Astrocyte of the spinal cord (primary cell): ENCODE results near the gene CD53.
"Not testable (repeated sequence)": the region's sequence is repeated elsewhere in the genome, so short reads cannot be mapped to it uniquely, and the experiment has no call there.

Experiments
- DNase-seq: peaks from one replicate; pipeline ENCODE4 v3.0.0; 2011; ENCODE audit warnings: low read depth, low spot score
- H3K4me3 ChIP-seq: 2 replicates; pipeline ENCODE4 v1.5.1; 2011; ENCODE audit warnings: low read depth, mild to moderate bottlenecking, low read length, moderate library complexity
- in situ Hi-C: cut with HindIII; loops from 2 replicates; pipeline ENCODE4 v1.10.0; 2017; ENCODE audit warnings: low sequenced_read_pairs
- TF ChIP-seq, protein P1 (sequence below): IDR thresholded peaks from 2 replicates; pipeline ENCODE4 v1.5.1; 2012; ENCODE audit warnings: low read depth, mild to moderate bottlenecking, low read length, inconsistent platforms

The CD53 gene, protein sequence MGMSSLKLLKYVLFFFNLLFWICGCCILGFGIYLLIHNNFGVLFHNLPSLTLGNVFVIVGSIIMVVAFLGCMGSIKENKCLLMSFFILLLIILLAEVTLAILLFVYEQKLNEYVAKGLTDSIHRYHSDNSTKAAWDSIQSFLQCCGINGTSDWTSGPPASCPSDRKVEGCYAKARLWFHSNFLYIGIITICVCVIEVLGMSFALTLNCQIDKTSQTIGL

DNA sequence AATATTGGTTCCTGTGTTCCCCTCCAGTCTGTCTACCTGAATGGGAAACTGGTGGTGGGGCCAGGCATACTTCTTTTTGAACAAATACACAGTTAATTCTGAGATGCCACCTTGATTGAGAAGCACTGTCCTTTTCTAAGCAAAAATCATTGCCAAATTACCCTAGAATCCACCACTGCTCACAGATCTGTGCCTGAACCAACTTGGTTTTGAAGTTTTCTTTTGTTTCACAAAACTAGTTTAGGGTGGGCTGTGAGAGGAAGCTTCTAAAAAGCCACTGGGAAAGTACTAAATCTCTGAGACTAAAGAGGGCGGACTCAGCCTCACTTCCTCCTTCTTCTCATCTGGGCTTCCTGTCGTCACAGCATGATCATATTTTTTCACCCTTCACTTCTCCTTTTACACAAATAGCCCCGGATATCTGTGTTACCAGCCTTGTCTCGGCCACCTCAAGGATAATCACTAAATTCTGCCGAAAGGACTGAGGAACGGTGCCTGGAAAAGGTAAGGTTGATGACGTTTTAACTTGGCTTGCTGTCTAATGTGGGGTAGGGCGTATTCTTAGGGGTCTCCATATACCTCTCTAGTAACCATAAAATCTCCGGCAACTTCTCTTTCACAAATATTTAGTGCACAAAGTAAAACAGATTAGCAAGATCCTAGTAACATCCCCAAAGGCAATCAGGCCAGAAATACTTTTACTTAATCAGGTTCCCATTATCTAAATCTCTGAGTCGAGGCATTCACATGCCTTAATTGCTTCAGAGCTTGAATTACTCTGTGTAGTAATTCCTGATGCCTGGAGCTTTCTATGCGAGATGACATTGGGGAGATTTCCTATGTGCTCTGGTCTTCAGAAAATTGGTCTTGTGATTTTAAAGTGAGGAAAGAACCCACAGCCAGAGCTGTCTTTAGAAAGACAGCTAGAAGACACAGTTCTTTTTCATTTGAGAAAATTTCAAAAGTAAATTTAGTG is at the start of gene CD53:
Gene CD53 (plus strand): TSS at position 404 of the 976 bp plus-strand sequence. CDS start 18,261 bp downstream, outside the sequence.
- DNase-seq, result no peak
- no peak within 1 kb of the TSS for H3K4me3 ChIP-seq
- in situ Hi-C loops, result no loop called here
- TF ChIP-seq, protein P1, sequence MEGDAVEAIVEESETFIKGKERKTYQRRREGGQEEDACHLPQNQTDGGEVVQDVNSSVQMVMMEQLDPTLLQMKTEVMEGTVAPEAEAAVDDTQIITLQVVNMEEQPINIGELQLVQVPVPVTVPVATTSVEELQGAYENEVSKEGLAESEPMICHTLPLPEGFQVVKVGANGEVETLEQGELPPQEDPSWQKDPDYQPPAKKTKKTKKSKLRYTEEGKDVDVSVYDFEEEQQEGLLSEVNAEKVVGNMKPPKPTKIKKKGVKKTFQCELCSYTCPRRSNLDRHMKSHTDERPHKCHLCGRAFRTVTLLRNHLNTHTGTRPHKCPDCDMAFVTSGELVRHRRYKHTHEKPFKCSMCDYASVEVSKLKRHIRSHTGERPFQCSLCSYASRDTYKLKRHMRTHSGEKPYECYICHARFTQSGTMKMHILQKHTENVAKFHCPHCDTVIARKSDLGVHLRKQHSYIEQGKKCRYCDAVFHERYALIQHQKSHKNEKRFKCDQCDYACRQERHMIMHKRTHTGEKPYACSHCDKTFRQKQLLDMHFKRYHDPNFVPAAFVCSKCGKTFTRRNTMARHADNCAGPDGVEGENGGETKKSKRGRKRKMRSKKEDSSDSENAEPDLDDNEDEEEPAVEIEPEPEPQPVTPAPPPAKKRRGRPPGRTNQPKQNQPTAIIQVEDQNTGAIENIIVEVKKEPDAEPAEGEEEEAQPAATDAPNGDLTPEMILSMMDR, result no peak

DNA sequence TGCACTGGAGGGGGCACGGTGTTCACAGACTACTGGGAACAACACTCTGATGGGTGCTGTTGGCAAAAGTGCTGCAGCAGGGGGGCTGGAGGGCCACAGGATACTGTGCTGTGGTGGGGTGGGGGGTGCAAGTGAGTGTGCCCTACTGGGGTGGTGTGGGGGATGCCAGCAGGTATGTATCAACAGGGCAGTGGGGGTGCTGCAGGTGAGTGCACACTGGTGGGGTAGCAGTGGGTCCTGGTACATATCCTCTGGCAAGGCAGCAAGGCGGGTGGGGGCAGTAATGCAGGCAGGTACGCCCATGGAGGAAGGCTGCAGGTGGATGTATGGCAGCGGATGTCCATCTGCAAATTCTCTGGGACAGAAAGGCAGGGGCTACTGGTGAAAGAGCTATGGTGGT is 48.8 kb upstream of the CD53 start:
- TF ChIP-seq, protein P1, result no peak
- H3K4me3 ChIP-seq, result no peak overlapping the region
- no peak for DNase-seq
- in situ Hi-C loops, result no loop called here

DNA sequence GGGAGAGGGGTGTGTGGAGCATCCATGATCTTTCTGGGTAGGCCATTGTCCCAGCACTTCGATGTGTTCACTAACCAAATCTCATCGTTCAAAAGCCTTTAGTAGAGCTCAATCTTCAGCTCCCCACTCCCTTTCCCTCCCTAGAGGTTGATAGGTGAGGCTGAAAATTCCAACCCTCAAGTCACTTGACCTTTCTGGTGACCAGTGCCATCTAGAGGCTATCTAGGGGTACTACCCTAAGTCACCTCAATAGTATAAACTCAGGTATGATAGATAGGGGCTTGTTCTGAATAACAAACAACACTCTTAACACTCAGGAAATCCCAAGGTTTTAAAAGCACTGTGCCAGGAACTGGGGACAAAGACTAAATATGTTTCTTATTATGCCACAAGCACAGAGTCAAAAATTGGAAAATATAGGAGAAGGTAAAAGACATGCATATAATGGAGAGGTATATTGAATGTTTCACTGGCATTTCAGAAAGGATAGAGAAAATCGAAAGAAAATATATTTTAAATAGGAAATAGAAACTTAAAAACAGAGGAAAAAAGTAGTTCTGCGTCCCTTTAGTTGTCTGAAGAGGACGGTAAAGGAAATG is 42.9 kb upstream of the CD53 start:
- DNase-seq, result no peak
- in situ Hi-C loops, result no loop called here
- TF ChIP-seq, protein P1, result peak; percentile 44
- H3K4me3 ChIP-seq, result no peak overlapping the region

DNA sequence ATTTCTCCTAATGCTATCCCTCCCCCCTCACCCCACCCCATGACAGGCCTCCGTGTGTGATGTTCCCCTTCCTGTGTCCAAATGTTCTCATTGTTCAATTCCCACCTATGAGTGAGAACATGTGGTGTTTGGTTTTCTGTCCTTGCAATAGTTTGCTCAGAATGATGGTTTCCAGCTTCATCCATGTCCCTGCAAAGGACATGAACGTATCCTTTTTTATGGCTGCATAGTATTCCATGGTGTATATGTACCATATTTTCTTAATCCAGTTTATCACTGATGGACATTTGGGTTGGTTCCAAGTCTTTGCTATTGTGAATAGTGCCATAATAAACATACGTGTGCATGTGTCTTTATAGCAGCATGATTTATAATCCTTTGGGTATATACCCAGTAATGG is 39.2 kb upstream of the CD53 start:
- in situ Hi-C loops, H3K4me3 ChIP-seq, DNase-seq: not testable (repeated sequence)

DNA sequence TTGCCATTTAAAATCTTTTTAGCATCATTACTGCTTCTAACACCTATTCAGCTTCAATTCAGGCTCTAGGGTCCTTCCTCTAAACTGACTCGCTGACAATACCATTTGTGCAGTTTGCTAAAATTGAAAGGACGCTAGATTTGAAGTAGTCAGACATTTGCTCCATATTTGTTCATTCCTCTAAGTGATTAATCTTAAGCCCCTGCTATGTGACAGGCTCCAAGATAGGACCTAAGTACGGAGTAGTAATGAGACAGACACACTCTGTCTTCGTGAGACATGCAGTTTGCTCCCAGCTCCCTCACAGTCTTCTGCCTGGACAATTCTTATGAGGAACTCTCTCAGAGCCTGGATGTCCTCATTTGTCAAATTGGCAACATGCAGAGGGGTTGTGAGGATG is 26.1 kb upstream of the CD53 start:
- in situ Hi-C loops, result no loop called here
- TF ChIP-seq, protein P1, result no peak

DNA sequence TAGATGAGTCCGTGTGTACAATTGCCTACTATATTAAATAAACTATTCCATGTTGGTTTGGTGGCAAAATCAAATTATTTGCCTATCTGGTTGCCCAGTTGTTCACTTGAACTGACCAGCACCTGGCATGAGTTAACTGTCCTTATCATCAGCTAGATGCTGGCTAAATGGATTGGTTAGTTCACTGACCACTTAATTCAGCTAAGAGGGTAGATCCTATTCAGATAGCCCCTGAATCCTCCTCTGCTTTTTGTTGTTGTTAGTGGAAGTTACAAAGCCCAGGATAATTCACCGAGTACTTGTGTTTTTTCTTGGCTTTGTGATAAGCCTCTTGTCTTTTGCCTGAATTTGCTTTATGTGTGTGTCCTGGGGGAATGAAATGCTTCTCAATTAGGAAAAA is 22.8 kb upstream of the CD53 start:
- TF ChIP-seq, protein P1, result no peak
- no peak overlapping the region for H3K4me3 ChIP-seq
- no peak for DNase-seq
- in situ Hi-C loops, result no loop called here

More for the DNA sequence above, 26.1 kb upstream of the CD53 start:
- no peak overlapping the region for H3K4me3 ChIP-seq
- no peak for DNase-seq

DNA sequence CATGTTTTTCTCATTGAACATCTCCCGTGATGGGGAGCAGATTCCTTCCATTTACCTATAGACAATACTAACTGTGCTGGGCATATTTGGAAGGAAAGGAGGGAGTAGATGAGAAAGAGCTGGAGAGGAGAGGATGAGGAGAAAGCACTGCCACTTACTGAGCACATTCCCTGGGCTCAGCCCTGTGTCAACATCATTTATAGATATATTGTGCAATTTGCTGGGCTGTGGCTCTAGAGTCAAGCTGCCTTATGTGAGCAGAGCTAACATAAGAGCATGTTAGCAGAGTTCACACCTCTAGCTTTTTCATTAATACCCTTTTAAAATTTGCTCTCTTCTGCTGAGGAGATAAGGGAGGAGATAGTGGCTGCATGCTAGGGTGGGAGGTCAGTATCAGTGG is 22.3 kb upstream of the CD53 start:
- TF ChIP-seq, protein P1, result no peak
- in situ Hi-C loops, result no loop called here
- DNase-seq, result no peak
- H3K4me3 ChIP-seq, result no peak overlapping the region
